Medulla oblongata (tissue), 1 donor: ENCODE data around the gene GDPD5.
A peak's percentile ranks its signal among the peaks of the same experiment; 100 is the strongest.

Experiments
- DNase-seq: peaks from one replicate; pipeline ENCODE4 v3.0.0-alpha.2; 2015; ENCODE audit errors: extremely low spot score

GDPD5 gene, protein sequence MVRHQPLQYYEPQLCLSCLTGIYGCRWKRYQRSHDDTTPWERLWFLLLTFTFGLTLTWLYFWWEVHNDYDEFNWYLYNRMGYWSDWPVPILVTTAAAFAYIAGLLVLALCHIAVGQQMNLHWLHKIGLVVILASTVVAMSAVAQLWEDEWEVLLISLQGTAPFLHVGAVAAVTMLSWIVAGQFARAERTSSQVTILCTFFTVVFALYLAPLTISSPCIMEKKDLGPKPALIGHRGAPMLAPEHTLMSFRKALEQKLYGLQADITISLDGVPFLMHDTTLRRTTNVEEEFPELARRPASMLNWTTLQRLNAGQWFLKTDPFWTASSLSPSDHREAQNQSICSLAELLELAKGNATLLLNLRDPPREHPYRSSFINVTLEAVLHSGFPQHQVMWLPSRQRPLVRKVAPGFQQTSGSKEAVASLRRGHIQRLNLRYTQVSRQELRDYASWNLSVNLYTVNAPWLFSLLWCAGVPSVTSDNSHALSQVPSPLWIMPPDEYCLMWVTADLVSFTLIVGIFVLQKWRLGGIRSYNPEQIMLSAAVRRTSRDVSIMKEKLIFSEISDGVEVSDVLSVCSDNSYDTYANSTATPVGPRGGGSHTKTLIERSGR

DNA sequence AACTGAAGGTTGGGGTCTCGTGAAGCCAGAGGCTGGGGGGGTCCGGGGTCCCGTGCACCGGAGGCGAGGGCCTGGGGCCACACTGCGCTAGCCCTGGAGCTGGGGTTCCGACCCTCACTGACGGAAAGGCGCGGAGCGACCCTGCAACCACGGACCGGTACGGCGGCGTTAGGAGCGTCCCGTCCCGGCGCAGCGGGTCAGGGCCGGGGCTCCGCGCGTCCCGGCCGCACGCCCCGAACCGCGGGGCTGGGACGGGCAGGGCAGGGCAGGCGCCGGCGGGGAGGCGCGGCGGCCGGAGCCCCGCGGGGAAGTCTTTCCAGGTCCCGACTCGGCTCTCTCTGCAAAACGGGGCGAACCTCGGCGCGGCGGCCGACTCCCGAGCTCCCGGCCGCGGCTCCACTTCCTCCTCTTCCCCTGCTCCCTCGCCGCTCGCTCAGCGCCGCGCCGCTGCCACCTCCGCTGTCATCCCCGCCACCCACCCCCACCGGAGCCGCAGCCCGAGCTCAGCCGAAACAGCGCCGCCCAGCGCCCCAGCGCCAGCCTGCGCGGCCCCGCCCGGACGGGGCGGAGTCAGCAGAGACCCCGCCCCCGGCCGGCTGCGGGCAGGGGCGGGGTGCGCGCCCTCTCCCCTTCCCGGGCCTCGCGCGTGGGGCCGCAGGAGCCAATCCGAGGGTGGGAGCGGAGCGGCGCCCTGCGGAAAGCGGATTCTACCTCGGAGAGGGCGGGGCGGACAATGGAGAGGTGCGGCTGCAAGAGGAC lies at the start of gene GDPD5:
TSS of gene GDPD5 (minus strand) at position 509 of the 759 bp plus-strand sequence. CDS start 48,206 bp downstream, outside the sequence.
- peak; percentile 86 for DNase-seq

DNA sequence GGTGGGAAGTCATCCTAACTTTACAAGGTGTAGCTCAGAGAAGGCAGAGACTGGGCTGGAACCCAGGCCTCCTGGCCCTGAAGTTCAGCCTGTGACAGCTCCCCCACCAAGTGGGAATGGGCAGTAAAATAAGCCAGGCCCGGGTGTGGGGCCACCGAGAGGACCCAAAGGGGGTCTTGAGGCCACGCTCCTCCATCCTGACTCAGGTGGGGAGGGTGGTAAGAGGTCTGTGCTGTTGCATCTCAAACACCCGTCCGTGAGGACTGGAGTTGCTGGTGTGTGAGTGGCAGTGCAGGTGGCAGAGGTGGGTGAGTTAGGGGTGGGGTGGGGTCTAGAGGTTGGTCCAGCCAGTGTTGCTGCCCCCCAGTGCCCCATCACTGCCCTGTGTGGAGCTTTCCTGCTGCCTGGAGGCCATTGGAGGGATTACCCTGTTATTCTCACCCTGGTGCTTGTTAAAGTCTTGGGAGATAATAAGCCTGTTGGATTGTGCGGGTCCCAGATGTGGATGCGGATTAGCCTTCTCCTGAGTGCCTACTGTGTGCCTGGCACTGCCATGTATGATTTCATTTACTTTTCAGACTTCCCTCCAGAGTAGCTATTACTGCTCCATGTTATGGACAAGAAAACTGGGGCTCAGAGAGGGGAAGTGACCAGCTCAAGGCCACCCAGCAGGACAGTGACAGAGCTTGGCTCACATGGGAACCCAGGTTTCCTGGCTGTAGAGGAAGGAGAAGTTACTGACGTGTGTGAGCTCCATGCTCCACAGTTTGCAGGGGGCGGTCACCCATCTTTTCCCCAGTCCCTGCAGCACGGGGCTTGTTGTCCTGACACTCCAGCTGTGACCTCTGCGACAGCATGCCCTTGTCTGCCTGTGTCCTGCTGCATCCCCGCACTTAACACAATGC lies 49.2 kb upstream of the GDPD5 start:
- DNase-seq: no peak

DNA sequence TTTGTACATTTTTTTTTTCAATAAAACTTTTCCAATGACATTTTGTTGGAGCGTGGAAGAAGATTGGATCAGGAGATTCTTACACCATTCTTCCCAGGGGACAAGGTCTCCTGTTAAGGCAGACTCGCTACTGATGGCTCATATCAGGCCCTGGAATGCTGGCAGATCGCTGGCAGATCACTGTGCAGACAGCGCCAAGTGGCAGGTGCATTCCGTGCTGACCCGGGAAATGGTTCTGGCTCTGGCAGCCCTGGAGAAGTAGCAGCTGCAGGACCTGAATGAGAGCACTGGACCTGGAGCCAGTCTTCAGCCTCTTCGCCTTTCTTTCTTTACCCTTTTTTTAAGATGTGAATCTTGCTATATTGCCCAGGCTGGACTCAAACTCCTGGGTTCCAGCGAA lies 47.0 kb upstream of the GDPD5 start:
- DNase-seq: no peak

DNA sequence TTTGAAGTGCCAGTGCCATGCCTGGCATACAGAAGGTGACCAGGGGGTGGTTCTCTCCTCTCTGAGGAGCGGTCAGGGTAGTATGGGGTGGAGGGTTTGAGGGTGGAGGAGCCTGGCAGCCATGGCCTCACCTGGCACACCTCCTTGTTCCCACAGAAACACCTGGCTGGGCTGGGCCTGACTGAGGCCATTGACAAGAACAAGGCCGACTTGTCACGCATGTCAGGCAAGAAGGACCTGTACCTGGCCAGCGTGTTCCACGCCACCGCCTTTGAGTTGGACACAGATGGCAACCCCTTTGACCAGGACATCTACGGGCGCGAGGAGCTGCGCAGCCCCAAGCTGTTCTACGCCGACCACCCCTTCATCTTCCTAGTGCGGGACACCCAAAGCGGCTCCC lies 45.9 kb upstream of the GDPD5 start:
- DNase-seq: no peak

DNA sequence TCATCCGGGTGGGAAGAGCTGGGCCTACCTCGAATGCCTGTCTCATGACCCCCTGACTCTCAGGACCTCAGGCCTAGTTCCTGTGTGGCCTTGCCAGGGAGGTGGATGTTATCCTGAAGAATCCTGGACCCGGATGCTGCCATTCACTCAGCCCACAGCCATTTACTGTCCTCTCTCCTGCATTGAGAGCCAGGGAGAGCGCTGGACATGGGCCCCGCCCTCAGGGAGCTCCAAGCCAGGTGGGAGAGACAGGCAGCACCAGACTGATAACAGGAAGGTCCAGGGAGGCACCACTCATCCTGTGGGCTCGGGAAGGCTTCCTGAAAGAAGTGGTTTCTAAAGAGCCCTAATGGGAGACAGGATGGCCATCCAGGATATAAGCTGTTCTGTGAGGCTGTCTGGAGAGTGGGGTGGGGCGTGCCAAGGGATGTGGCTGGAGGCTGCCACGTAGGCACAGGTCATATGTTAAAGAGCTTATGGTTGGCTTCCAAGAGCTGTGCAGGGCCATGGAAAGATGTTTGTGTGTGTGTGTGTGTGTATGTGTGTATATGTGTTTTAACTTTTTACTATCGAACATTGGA lies 44.9 kb upstream of the GDPD5 start:
- DNase-seq: no peak

DNA sequence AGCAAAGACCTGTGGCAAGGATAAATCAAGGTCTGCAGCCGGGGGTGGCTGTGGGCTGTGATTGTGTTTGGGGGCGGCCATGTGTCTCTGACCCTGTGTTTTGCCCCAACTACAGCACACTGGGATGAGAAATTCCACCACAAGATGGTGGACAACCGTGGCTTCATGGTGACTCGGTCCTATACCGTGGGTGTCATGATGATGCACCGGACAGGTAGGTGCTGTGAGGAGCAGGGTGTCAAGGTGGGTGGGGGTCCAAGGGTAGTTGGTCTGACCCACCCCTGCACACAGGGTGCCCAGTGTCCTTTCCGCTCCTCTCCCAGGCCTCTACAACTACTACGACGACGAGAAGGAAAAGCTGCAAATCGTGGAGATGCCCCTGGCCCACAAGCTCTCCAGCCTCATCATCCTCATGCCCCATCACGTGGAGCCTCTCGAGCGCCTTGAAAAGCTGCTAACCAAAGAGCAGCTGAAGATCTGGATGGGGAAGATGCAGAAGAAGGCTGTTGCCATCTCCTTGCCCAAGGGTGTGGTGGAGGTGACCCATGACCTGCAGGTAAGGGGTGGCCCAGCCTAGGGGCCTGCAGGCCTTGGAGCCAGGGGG lies 43.0 kb upstream of the GDPD5 start:
- DNase-seq: no peak

DNA sequence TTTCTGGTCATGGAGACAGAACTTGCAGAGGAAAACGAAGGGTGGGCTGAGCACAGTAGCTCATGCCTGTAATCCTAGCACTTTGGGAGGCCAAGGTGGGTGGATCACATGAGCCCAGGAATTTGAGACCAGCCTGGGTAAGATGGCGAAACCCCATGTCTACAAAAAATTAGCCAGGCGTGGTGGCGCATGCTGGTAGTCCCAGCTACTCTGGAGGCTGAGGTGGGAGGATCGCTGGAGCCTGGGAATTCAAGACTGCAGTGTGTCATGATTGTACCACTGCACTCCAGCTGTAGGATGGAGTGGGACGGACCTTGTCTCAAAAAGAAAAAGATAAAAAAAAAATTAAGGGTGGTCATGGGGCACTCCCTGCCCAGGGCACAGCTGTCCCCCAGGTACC lies 42.2 kb upstream of the GDPD5 start:
- DNase-seq: no peak

DNA sequence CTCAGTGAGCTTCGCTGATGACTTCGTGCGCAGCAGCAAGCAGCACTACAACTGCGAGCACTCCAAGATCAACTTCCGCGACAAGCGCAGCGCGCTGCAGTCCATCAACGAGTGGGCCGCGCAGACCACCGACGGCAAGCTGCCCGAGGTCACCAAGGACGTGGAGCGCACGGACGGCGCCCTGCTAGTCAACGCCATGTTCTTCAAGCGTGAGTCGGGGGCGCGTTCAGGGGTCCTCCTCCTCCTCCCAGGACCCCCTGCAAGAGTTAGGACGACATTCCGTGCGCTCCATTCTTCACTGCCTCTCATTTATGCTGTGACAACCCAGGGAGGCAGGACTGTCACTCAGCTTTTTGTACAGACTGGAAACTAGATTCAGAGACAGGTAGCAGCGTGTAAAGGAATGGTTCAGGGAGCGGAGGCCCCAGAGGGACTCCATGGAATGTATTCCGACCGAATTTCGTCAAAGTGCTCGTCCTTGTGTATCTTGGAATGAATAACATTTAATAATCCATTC lies 41.1 kb upstream of the GDPD5 start:
- DNase-seq: no peak

DNA sequence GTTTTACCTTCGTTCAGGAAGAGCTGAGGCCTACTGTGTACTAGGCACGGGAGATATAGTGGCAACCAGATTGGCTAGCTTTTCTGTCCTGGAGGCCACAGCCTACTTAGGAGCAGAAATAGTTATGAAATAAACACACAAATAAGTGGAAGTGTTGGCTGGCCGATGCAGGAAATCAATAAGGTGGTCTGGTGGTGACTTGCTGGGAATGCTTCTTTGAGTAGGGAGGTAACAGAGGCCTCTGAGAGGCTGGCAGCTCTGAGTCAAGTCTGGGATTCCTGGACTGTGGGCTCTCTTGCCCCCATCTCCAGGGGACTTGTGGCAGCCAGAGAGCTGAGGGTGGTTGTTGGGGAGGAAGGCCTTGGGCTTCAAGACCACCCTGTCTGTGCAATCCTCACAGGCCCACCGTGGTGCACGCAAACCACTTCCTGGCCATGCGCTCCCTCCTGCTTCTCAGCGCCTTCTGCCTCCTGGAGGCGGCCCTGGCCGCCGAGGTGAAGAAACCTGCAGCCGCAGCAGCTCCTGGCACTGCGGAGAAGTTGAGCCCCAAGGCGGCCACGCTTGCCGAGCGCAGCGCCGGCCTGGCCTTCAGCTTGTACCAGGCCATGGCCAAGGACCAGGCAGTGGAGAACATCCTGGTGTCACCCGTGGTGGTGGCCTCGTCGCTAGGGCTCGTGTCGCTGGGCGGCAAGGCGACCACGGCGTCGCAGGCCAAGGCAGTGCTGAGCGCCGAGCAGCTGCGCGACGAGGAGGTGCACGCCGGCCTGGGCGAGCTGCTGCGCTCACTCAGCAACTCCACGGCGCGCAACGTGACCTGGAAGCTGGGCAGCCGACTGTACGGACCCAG lies 40.4 kb upstream of the GDPD5 start:
- no peak for DNase-seq

DNA sequence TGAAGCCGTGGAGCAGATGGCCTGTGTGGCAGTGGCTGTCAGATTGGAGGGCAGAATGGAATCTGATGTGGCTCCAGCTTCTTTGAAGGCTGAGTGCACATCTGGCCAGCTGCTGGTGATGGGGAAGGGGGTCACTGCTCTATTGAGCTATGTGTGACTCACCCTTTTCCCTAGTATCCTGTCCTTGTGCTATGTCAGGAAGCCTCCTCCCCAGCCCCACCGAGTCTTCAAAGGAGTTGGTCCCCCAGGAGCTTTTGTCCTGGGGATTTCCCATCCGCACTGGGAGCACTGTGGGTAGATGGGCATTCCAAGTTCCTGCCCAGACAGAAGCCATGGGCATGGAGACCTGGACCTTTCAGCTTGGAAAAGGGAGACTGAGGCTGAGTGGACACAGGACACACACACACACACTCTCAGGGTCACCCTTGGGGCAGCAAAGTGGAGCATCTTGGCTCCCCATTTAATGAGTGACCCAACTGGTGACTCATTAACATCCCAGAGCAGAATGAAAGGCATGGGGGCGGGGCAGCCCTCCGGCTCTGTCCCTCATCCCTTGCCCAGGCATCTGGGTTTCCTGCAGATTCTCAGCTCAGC lies 39.6 kb upstream of the GDPD5 start:
- DNase-seq: no peak

DNA sequence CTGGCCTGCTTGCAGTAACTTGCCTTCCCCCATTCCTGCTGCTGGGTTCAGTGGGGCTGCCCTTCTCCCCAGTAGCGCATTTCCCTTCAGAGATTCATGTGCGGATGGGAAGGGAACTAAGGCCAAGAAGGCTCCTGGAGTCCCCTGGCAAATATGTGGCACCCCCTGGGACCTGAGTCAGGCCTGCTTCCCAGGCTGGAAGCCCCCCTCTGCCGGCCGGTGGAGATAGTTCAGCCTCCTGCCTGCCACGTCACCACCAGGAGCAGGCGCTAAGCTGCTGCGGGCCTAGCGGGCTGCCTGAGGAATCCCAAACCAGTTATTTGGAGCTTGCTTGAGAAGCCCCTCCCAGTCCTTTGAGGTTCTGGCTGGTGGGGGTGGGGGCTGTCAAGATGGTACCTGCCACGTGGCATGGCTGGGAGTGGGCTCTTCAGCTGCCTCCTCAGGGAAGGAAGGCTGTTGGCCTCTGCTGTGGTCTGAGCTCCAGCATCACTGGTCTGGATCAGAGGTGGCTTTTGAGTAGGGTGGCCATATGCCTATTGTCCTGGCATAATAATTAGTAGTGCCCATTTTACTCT lies 38.3 kb upstream of the GDPD5 start:
- no peak for DNase-seq

DNA sequence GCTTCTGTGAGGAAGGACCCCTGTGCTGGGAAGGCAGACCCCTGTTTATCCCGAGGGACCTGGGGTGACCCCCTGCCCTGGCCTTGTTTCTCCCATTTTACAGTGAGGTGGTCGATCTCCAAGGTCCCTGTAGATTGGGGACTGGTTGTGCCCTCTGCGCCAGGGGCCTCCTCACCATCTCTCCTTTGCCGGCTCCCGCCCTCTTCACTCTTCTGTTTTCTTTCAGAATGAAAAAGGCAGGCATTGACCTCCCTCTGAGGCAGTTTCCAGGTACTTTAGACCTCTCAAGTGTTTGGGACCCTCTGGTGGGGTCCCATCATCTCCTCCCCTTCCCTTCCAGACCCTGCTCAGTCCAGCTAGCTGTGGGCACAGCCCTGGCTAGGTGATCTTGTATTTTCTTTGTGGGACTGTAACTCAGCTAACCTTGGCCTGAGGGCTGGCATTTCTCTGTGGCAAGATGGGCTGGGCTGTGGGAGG lies 37.8 kb upstream of the GDPD5 start:
- DNase-seq: no peak

DNA sequence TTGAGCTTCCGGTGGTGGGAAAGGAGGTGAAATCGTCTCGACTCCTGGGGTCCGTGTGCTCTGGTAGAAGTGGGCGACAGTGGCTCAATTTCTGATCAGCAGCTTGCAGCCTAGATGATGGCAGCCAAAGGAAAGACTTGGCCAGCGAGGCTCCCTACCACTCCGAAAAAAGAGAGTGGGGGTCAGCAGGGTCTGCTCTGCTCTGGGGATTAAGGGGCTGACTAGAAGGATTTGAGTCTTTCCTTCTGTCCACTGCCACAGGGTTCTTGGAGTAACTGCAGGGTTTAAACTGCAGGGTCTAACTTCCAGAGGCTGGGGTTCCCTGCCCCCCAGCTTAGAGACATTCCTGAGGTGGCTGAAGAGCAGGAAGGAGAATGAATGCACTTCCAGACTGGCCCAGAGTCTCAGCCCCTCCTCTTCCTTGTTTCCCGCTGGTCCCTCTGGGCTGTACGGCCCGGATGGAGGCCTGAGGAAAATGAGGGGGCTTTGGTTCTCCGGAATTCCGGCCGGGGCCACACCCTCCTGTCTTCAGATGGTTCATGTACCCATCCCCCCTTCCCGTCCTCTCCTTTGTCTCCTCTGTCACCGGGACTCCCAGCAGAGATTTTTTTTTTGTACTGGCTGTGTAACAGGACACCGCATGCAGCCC lies 37.2 kb upstream of the GDPD5 start:
- no peak for DNase-seq

DNA sequence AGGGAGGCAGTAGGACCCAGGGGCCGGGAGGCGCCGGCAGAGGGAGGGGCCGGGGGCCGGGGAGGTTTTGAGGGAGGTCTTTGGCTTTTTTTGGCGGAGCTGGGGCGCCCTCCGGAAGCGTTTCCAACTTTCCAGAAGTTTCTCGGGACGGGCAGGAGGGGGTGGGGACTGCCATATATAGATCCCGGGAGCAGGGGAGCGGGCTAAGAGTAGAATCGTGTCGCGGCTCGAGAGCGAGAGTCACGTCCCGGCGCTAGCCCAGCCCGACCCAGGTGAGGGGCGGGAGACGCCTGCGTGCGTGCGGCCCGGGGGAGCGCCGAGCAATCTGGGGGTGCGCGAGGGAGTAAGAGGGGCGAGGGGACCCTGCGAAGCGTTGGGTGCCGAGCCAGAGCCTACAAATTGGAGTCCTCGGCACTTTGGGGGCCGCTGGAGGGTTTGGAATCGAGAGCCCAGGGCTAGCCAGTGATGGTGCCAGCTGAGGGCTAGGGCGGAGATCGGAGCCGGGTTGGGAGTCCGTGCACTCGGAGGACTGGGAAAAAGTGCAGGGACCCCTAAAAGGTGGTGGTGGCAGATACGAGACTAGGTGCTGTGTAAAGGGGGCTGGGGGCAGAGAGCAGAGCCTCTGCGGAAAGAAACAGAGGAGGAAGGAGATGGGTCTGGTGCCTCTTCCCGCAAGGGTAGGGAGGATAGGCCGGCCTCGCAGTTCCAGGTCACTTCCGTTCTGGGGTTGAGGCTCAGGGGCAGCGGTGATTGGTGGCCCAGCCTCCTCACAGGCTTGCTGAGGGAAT lies 36.5 kb upstream of the GDPD5 start, which contains the start of gene SERPINH1:
TSS of gene SERPINH1 (plus strand) at position 206 of the 788 bp plus-strand sequence. CDS start 4,097 bp downstream, outside the sequence.
- peak; percentile 88 for DNase-seq

DNA sequence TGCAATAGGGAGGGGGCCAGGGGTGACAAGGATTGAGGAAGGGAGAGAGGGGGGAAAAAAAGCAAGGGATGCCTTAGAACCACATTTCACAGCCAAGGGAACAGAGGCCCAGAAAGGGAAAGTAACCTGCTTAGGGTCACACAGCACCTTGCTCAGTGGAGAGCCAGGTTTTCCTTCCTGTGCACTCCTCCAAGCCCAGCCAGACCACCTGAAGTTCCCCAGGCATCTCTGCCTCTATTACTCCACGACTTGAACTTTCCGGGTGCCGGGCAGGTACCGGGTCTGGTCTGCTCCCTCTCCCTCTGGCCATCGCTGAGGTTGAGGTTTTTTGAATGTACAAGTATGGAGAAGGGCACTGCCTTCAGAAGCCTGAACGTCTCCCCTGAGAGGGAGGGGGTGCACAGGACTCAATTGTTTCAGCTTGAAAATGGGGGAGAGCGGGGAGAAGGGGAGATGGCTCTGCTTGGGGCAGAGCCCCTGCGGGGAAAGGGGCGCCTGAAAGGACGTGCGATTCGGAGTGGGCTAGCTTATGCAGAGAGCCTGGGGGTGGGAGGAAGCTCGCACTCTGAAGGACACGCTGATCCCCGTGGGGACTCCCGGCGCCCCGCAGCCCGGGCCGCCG lies 35.8 kb upstream of the GDPD5 start:
- no peak for DNase-seq

DNA sequence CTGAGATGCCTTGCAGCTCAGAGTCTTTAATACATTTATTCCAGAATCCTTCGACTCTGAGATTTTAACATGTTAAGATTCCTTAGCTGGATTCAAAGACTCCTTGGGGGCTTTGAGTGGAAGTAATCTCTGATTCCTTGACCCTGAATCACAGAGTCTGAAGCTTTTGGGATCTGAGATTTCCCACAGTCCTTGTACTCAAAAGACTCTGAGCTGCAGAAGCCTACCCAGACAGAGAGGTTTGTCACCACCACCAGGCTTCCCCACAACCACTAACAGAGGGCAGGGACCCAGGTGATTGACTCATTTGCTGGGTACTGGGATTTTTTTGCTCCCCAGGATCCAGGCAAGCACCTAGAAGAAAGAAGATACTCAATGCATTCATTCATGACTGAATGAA lies 34.9 kb upstream of the GDPD5 start:
- DNase-seq: no peak
